ENCODE measurements around the gene NKX2-2. TPM values are rescaled to one million over a fixed set of nuclear protein-coding genes. Genes with fewer than 3 reads are reported as not detected.

NKX2-2 gene
- total and polyA plus RNA-seq, 3 experiments from 2014 or later = not detected

DNA sequence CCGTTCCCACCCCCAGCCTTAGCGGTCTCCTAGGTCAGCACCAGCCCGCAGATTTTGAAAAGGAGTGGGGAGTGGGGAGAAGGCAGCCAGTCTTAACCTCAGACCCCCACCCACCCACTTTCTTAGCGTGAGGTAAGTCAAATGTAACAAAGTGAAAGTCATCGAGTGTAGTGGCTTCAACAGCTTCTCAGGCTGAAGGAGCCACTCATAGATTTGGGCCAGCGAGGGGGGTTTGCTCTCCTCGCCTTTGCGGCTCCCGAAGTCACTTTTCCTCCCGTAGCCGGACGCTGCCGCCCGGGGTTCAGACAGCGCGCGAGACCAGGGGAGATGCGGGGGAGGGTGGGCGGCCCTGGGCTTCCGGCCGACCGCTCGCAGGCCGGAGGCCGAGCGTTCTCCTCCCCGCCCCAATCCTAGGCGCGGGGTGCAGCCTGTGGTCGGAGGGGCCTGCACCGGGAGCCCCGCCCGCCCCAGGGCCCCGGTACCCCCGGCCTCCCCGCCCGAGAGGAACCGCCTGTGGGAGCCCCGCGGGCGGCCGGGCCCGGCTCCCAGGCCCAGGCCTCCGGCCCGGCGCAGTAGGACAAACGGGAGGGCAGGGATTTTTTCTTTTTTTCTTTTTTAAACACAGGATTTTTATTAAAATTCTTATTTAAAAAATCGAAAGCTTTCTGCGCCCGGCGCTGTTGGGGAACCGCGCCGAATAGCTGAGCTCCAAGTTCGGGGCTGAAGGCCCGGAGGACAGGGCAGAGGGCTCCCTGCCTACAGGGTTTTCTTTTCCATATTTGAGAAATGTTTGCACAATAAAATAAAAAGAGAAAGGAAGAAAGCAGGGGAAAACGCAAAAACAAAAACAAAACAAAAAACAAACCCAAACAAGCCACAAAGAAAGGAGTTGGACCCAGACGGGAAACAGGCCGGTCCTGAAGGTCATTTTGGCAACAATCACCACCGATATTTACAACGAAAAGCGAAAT is 3.2 kb downstream of the NKX2-2 start:
- Mint-ChIP-seq H3K4me1 (peaks cover 36 to 60% (median 45%) of the 10 kb centered on the region in 3 donors), H3K36me3 (no peaks in the 10 kb centered on the region), H3K9me3 (peaks cover 0 to 6% (median 0%) of the 10 kb centered on the region in 5 donors), H3K27me3 (peaks cover 60 to 71% of the 10 kb centered on the region in 2 donors), H3K4me3 (peak overlapping the region; percentile 55 to 78 (median 76)), H3K27ac (peak overlapping the region in 1 of 8 donors; percentile 35)
- H3K9me3 ChIP-seq (ENCODE audit: low read length) = no peaks in the 10 kb centered on the region
- H3K27me3 ChIP-seq (ENCODE audit: insufficient read depth, low read length, poor library complexity, severe bottlenecking) = peaks cover 44% of the 10 kb centered on the region
- no peaks in the 10 kb centered on the region for H3K36me3 ChIP-seq (ENCODE audit: insufficient read depth, low read length)
- peaks cover 41% of the 10 kb centered on the region for H3K4me1 ChIP-seq (ENCODE audit: insufficient read depth, low read length)
- CTCF ChIA-PET = no interaction called here
- H3K27ac ChIP-seq (ENCODE audit: low read depth, low read length) = no peak overlapping the region
- POLR2A ChIA-PET = no interaction called here
- DNase-seq = no peak
- peak overlapping the region; percentile 37 for H3K4me3 ChIP-seq (ENCODE audit: low read length)

DNA sequence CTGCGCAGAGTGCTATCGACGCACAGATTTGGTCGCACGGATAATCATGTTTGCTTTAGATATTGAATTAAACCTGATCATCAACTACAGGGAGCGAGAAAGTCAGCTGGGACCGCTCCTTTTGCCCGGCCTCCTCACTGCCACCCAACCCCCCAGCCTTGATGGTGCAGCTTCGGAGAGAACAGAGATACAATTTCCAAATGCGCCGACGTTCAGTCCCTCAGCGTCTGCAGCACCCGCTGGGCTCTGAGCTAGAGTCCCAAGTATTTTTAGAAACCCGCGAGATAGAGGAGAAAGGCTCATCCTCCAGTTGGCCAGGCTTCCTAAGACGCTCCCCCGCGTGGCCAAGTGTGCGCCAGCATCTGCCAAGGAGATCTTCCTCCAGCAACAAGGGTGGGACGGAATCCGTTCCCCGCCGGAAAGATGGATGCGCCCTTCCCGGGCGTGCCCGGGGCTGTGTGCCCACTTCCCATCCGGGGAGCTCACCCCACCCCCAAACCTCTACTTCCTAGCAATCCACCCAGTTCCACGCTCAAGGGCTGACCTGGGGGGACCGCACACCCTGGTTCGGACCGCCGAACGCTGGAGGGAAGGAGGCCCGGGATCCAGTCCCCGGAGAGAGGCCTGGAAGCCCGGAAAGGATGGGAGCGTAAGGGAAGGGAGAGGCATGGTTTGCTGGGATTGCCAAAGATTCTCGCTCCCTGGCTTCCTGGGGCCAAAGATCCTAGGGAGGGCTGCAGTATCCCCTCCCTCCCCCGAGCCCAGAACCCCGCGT is 4.1 kb downstream of the NKX2-2 start:
- Histone ChIP-seq H3K27ac (ENCODE audit: low read depth, low read length) (no peak overlapping the region), H3K4me3 (ENCODE audit: low read length) (peak overlapping the region; percentile 37), H3K36me3 (ENCODE audit: insufficient read depth, low read length) (no peaks in the 10 kb centered on the region), H3K27me3 (ENCODE audit: insufficient read depth, low read length, poor library complexity, severe bottlenecking) (peaks cover 52% of the 10 kb centered on the region), H3K4me1 (ENCODE audit: insufficient read depth, low read length) (peaks cover 49% of the 10 kb centered on the region), H3K9me3 (ENCODE audit: low read length) (no peaks in the 10 kb centered on the region)
- Mint-ChIP-seq H3K36me3 (no peaks in the 10 kb centered on the region), H3K4me1 (peaks cover 41 to 67% (median 50%) of the 10 kb centered on the region in 3 donors), H3K27ac (peak overlapping the region in 1 of 8 donors; percentile 74), H3K9me3 (peaks cover 0 to 6% (median 0%) of the 10 kb centered on the region in 5 donors), H3K4me3 (peak overlapping the region; percentile 56 to 78 (median 76)), H3K27me3 (peaks cover 63 to 76% of the 10 kb centered on the region in 2 donors)
- POLR2A ChIA-PET = no interaction called here
- DNase-seq = no peak
- CTCF ChIA-PET = interaction anchor here (9.7 kb wide), 1 partner anchor 272 kb away, joined by 113 read pairs; no protein-coding TSS in a partner anchor

- Histone ChIP-seq H3K4me1 (ENCODE audit: insufficient read depth, low read length) (peaks cover 44% of the 10 kb centered on the region), H3K4me3 (ENCODE audit: low read length) (no peak overlapping the region), H3K27ac (ENCODE audit: low read depth, low read length) (no peak overlapping the region), H3K36me3 (ENCODE audit: insufficient read depth, low read length) (no peaks in the 10 kb centered on the region), H3K9me3 (ENCODE audit: low read length) (no peaks in the 10 kb centered on the region), H3K27me3 (ENCODE audit: insufficient read depth, low read length, poor library complexity, severe bottlenecking) (peaks cover 52% of the 10 kb centered on the region)
- H3K27me3 Mint-ChIP-seq = peaks cover 59 to 72% of the 10 kb centered on the region in 2 donors
- ChIA-PET POLR2A (no interaction called here), CTCF (interaction anchor here (9.7 kb wide), 1 partner anchor 271 kb away, joined by 113 read pairs; no protein-coding TSS in a partner anchor)
- H3K36me3 Mint-ChIP-seq = no peaks in the 10 kb centered on the region
- peaks cover 0 to 6% (median 0%) of the 10 kb centered on the region in 5 donors for H3K9me3 Mint-ChIP-seq
- peaks cover 40 to 62% (median 45%) of the 10 kb centered on the region in 3 donors for H3K4me1 Mint-ChIP-seq
- H3K4me3 Mint-ChIP-seq = peak overlapping the region; percentile 56 to 78 (median 71)
- no peak for DNase-seq
- peak overlapping the region in 1 of 8 donors; percentile 74 for H3K27ac Mint-ChIP-seq
These were observed 4.7 kb downstream of the NKX2-2 start for GRCh38 chr20:21509079-21509596.

DNA sequence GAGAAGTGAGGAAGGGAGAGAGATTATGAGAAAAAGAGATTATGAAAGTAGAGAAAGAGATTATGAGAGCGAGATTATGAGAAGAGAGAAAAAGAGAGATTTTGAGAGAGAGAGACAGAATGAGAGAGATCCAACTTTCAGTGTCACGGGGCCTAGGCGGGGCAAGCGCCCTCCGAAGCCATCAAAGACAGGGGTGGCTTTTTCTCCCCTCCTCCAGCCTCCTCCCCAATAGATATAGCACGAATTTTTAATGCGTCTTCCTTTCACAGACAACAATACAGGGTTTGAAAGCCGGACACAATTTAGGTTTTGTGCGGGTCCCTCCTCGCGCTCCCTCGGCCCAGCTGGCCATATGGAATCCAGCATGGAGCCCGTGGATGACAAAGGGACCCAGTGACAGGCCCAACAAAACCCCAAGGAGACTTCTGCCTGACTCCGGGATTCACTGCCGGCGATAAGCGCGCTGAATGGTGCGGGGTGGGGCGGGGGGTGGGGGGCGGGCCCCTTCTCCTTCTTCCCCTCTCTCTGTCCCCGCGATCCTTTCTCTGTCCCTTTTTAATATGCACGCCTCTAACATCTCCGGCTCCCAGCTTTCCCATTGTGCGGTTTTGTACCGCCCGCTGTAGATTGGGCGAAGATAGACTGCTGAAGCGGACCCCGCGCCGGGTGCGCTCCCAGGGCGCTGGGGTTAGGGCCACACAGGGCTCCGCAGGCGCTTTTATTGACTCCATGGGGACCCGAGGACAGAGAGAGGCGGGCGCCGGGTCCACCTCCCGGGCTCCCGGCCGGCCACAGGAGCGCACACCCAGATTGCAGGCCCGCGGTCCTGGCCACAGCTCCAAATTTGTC is 5.4 kb downstream of the NKX2-2 start:
- Histone ChIP-seq H3K36me3 (ENCODE audit: insufficient read depth, low read length) (no peaks in the 10 kb centered on the region), H3K9me3 (ENCODE audit: low read length) (no peaks in the 10 kb centered on the region), H3K27me3 (ENCODE audit: insufficient read depth, low read length, poor library complexity, severe bottlenecking) (peaks cover 48% of the 10 kb centered on the region), H3K4me3 (ENCODE audit: low read length) (no peak overlapping the region), H3K4me1 (ENCODE audit: insufficient read depth, low read length) (peaks cover 39% of the 10 kb centered on the region), H3K27ac (ENCODE audit: low read depth, low read length) (no peak overlapping the region)
- Mint-ChIP-seq H3K9me3 (peaks cover 0 to 6% (median 0%) of the 10 kb centered on the region in 5 donors), H3K36me3 (no peaks in the 10 kb centered on the region), H3K4me1 (peaks cover 39 to 59% (median 43%) of the 10 kb centered on the region in 3 donors), H3K4me3 (peak overlapping the region in 3 of 7 donors; percentile 2 to 18 (median 14)), H3K27me3 (peaks cover 62 to 71% of the 10 kb centered on the region in 2 donors), H3K27ac (peak overlapping the region in 1 of 8 donors; percentile 74)
- CTCF ChIA-PET = interaction anchor here (1.4 to 9.7 kb wide), 2 partner anchors 270 to 460 kb away, joined by 4 to 113 read pairs; no protein-coding TSS in a partner anchor
- POLR2A ChIA-PET = interaction anchor here (0.8 kb wide), 1 partner anchor 272 kb away, joined by 3 read pairs; no protein-coding TSS in a partner anchor
- no peak for DNase-seq

DNA sequence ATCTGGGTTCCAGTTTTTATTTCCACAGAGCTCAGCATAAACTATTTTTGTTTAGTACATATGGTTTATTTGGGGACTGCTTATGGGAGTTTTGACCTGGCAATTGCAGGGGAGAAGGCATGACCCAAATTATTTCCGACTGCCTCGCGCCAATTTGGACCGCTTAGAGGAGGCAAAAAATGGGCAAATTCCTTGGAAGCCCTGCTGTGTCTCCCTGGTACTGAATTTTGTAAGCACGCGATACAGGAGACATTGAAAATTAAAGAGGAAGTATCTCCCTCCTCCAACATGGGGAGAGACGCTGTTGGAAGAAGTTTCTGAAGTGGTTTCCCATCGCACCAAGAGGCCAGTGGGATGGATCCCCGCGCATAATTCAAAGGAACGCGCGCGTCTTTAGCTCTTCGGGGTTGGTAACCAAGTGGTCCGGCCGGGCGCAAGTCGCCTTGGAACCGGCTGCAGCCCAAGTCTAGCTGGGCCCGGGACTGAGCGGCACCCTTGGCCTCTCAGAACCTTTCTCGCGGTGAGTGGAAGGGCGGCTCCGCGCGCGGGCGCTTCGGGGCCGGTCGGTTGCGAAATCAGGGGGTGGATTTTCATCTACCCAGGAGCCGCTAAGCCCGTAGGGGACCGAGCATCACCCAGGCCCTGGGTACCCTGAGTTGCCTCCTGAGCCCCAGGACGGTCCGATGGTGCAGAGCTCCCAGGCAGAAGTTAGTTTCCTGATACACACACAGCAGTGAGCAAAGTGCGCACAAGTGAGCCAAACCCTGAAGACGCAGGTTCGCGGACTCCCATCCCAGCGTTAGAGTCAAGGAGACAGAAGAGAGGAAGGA is 6.2 kb downstream of the NKX2-2 start:
- Mint-ChIP-seq H3K36me3 (no peaks in the 10 kb centered on the region), H3K4me1 (peaks cover 36 to 51% (median 39%) of the 10 kb centered on the region in 3 donors), H3K9me3 (peaks cover 0 to 6% (median 0%) of the 10 kb centered on the region in 5 donors), H3K27me3 (peaks cover 59 to 71% of the 10 kb centered on the region in 2 donors), H3K4me3 (peak overlapping the region in 4 of 7 donors; percentile 4 to 69 (median 15)), H3K27ac (peak overlapping the region in 1 of 8 donors; percentile 30)
- Histone ChIP-seq H3K27me3 (ENCODE audit: insufficient read depth, low read length, poor library complexity, severe bottlenecking) (peaks cover 39% of the 10 kb centered on the region), H3K36me3 (ENCODE audit: insufficient read depth, low read length) (no peaks in the 10 kb centered on the region), H3K4me3 (ENCODE audit: low read length) (no peak overlapping the region), H3K9me3 (ENCODE audit: low read length) (no peaks in the 10 kb centered on the region), H3K4me1 (ENCODE audit: insufficient read depth, low read length) (peaks cover 31% of the 10 kb centered on the region), H3K27ac (ENCODE audit: low read depth, low read length) (no peak overlapping the region)
- no peak for DNase-seq
- POLR2A ChIA-PET = interaction anchor here (0.8 kb wide), 1 partner anchor 271 kb away, joined by 3 read pairs; no protein-coding TSS in a partner anchor
- CTCF ChIA-PET = interaction anchor here (1.1 to 9.7 kb wide), 4 partner anchors 10 to 648 kb away, joined by 3 to 113 read pairs (median 4); no protein-coding TSS in a partner anchor

GRCh38 chr20:21505810-21506530 is 7.9 kb downstream of the NKX2-2 start:
- ChIA-PET CTCF (interaction anchor here (0.8 to 9.7 kb wide), 27 partner anchors 9 to 670 kb away, joined by 3 to 113 read pairs (median 5); partner anchors contain the start of gene NKX2-2), POLR2A (no interaction called here)
- H3K36me3 ChIP-seq (ENCODE audit: insufficient read depth, low read length) = no peaks in the 10 kb centered on the region
- Mint-ChIP-seq H3K27ac (peak overlapping the region in 2 of 8 donors; percentile 6 to 90), H3K9me3 (peaks cover 0 to 6% (median 0%) of the 10 kb centered on the region in 5 donors), H3K4me1 (peaks cover 27 to 37% (median 29%) of the 10 kb centered on the region in 3 donors), H3K4me3 (peak overlapping the region in 5 of 7 donors; percentile 20 to 89 (median 69)), H3K27me3 (peaks cover 50 to 63% of the 10 kb centered on the region in 2 donors), H3K36me3 (no peaks in the 10 kb centered on the region)
- peak; percentile 39 to 66 (median 49) for DNase-seq
- peaks cover 26% of the 10 kb centered on the region for H3K4me1 ChIP-seq (ENCODE audit: insufficient read depth, low read length)
- H3K9me3 ChIP-seq (ENCODE audit: low read length) = no peaks in the 10 kb centered on the region
- H3K4me3 ChIP-seq (ENCODE audit: low read length) = peak overlapping the region; percentile 41
- H3K27me3 ChIP-seq (ENCODE audit: insufficient read depth, low read length, poor library complexity, severe bottlenecking) = peaks cover 34% of the 10 kb centered on the region
- H3K27ac ChIP-seq (ENCODE audit: low read depth, low read length) = no peak overlapping the region
